K562 (cell line): Measurements from ENCODE around the gene OR6S1. TPM values are rescaled to one million over a fixed set of nuclear protein-coding genes. Genes with fewer than 3 reads are reported as not detected.

Experiments used
- ATAC-seq: fragments of 200-7000 bp; cut with Tn5 transposase; 3 replicates; pipeline ENCODE4 v1.9.1; 2020; ENCODE audit warnings: moderate library complexity
- BruUV-seq: library from RNA; stranded (reverse); fragments of 400-500 nt; replicated peaks from 2 replicates; lab custom pipeline; 2021; lab: Mats Ljungman, UMichigan
- CTCF ChIA-PET: fragments of 300-600 bp; formaldehyde crosslinking; extraction: SDS; loops from one replicate; lab custom pipeline; 2021; ENCODE audit warnings: low intra/inter-chr PET ratio; lab: Yijun Ruan, JAX
- POLR2A ChIA-PET: fragments of 300-600, 350-650 bp; sonication (Branson Sonifier 250); formaldehyde crosslinking; extraction: SDS; loops from one replicate; lab custom pipeline; 2021; ENCODE audit warnings: antibody characterized with exemption, inconsistent platforms; lab: Yijun Ruan, JAX
- DNase-seq, 4 experiments: peaks; one replicate each; pipeline versions ENCODE4 v3.0.0 to v3.0.0-alpha.2; 2011 to 2018; ENCODE audit warnings: low spot score in 3 of 4, mixed read lengths in 3 of 4; ENCODE audit errors: extremely low read depth in 1 of 4
- FAIRE-seq: peaks from 2 replicates; lab custom pipeline; 2011; peaks lifted over from hg19 to GRCh38; lab: Jason Lieb, UNC
- H2AFZ ChIP-seq: 2 replicates; pipeline ENCODE4 v1.6.0; 2011; ENCODE audit warnings: low read depth, low read length, control low read depth, inconsistent platforms
- H3K27ac ChIP-seq: fragments of 200-600 bp; 3 replicates; pipeline ENCODE4 v1.8.0; 2011; ENCODE audit warnings: low read depth, mild to moderate bottlenecking, control low read depth, inconsistent platforms, low read length, moderate library complexity, mixed read lengths; ENCODE audit errors: extremely low read depth
- H3K27me3 ChIP-seq, 2 experiments: fragments of 300-600 bp in 1 of 2; 2 replicates in 1 of 2; 3 replicates in 1 of 2; pipeline versions ENCODE4 v1.6.0 to v1.8.0; 2011; ENCODE audit warnings: inconsistent platforms in 2 of 2, low read length in 2 of 2, mild to moderate bottlenecking in 1 of 2, mixed read lengths in 1 of 2, moderate library complexity in 1 of 2; ENCODE audit not compliant: control insufficient read depth in 2 of 2, insufficient read depth in 2 of 2
- H3K36me3 ChIP-seq: fragments of 300-600 bp; 3 replicates; pipeline ENCODE4 v1.8.0; 2011; ENCODE audit warnings: mild to moderate bottlenecking, low read length, inconsistent platforms; ENCODE audit not compliant: control insufficient read depth, insufficient read depth
- H3K4me1 ChIP-seq, 2 experiments: fragments of 200-600 bp in 1 of 2; replicated peaks in 1 of 2; 2 replicates in 1 of 2; 3 replicates in 1 of 2; pipeline versions ENCODE4 v1.5.1 to v1.8.0; 2011; ENCODE audit warnings: inconsistent platforms in 2 of 2, low read length in 2 of 2, mild to moderate bottlenecking in 1 of 2, mixed read lengths in 1 of 2, moderate library complexity in 1 of 2; ENCODE audit not compliant: control insufficient read depth in 2 of 2, insufficient read depth in 2 of 2
- H3K4me2 ChIP-seq: 2 replicates; pipeline ENCODE4 v1.6.1; 2011; ENCODE audit warnings: low read length, control low read depth, inconsistent platforms, mixed read lengths; ENCODE audit not compliant: insufficient read depth
- H3K4me3 ChIP-seq: fragments of 200-600 bp; sonication (generic), shearing (Covaris generic); 2 replicates; pipeline ENCODE4 v1.5.1; 2016; ENCODE audit warnings: control low read depth, inconsistent platforms
- H3K79me2 ChIP-seq: fragments of 200-600 bp; 3 replicates; pipeline ENCODE4 v1.8.0; 2011; ENCODE audit warnings: low read length, inconsistent platforms; ENCODE audit not compliant: control insufficient read depth, insufficient read depth
- H3K9ac ChIP-seq, 2 experiments: 2 replicates each; pipeline versions ENCODE4 v1.6.0 to v1.6.1; 2011; ENCODE audit warnings: low read depth in 2 of 2, low read length in 2 of 2, control low read depth in 1 of 2, inconsistent platforms in 1 of 2, mild to moderate bottlenecking in 1 of 2, mixed read lengths in 1 of 2; ENCODE audit not compliant: insufficient read depth in 1 of 2
- H3K9me1 ChIP-seq: one replicate; pipeline ENCODE4 v1.6.0; 2011; ENCODE audit warnings: inconsistent platforms, mild to moderate bottlenecking, low read length, moderate library complexity; ENCODE audit not compliant: control insufficient read depth, insufficient read depth
- H3K9me3 ChIP-seq: replicated peaks from 2 replicates; pipeline ENCODE4 v1.5.1; 2011; ENCODE audit warnings: low read depth, low read length, inconsistent platforms; ENCODE audit not compliant: control insufficient read depth, insufficient read depth
- H4K20me1 ChIP-seq: replicated peaks from 2 replicates; pipeline ENCODE4 v1.6.1; 2011; ENCODE audit warnings: low read length, inconsistent platforms, mixed read lengths; ENCODE audit not compliant: control insufficient read depth, insufficient read depth
- HNRNPH1 ChIP-seq: fragments of 200-400 bp; formaldehyde crosslinking; optimal IDR thresholded peaks from 2 replicates; pipeline ENCODE3; 2017; ENCODE audit warnings: low read depth, mild to moderate bottlenecking, low read length, moderate library complexity
- POLR2H ChIP-seq: IDR thresholded peaks from 2 replicates; pipeline ENCODE4 v1.6.1; 2016; ENCODE audit warnings: missing genetic modification characterization, low read depth, mild to moderate bottlenecking, control low read depth, missing compliant biosample characterization, moderate library complexity
- POLR3A ChIP-seq: IDR thresholded peaks from 2 replicates; pipeline ENCODE4 v1.6.1; 2011; ENCODE audit warnings: borderline replicate concordance, mild to moderate bottlenecking, moderate library complexity; ENCODE audit not compliant: insufficient read length, insufficient read depth; ENCODE audit errors: extremely low read depth
- TBP ChIP-seq: optimal IDR thresholded peaks from 2 replicates; pipeline ENCODE3; 2011; ENCODE audit warnings: low read depth, low read length, improper control_type of control experiment
- ZNF696 ChIP-seq: fragments of 250-450 bp; sonication (Bioruptor Pico); conservative IDR thresholded peaks from 2 replicates; pipeline ENCODE4 v1.4.0; 2020; ENCODE audit warnings: mild to moderate bottlenecking, moderate library complexity
- WGBS: fragments of 100-300 bp; shearing (Covaris generic); methylation state at CpG from one replicate; pipeline ENCODE4 v1.1.6; 2016; ENCODE audit warnings: low coverage, mixed read lengths; ENCODE audit not compliant: insufficient coverage; ENCODE audit errors: missing lambda C conversion rate; 5-methylcytosine and 5-hydroxymethylcytosine counted together
- in situ Hi-C: fragments of 300-500 bp; cut with MboI; formaldehyde crosslinking; loops from 4 replicates; pipeline ENCODE4 v1.15.0; 2018; ENCODE audit warnings: inconsistent platforms, mixed read lengths
- intact Hi-C: fragments of 100-400 bp; cut with micrococcal nuclease; formaldehyde crosslinking; loops from 2 replicates; pipeline ENCODE4 v1.14.2; 2022
- polyA plus RNA-seq, 8 experiments: library from polyadenylated mRNA; depleted of rRNA in 4 of 8; stranded (reverse) in 5 of 8; unstranded in 3 of 8; fragments of >200 nt; fragmentation: Nextera tagmentation in 2 of 8; fragmentation: Illumina TruSeq in 1 of 8; extraction: Ambion mirVana in 2 of 8; extraction: Trizol in 1 of 8; gene quantifications; 2 replicates each; pipeline versions ENCODE4 v1.2.1 to v1.2.3, GENCODE V29; 2011 to 2014; ENCODE audit warnings: inconsistent platforms in 1 of 8, missing spikeins in 1 of 8
- total RNA-seq, 7 experiments: library from RNA; depleted of rRNA in 6 of 7; stranded (reverse); fragments of >200 nt in 6 of 7; fragmentation: Illumina TruSeq in 2 of 7; extraction: Trizol in 2 of 7; gene quantifications; 2 replicates each; pipeline versions ENCODE4 v1.2.1 to v1.2.3, GENCODE V29; 2011 to 2021; ENCODE audit warnings: low replicate concordance in 1 of 7
- TF ChIP-seq, protein P1 (sequence below): sonication (generic); formaldehyde crosslinking; IDR thresholded peaks from 2 replicates; pipeline ENCODE4 v1.8.0; 2023; ENCODE audit warnings: mild to moderate bottlenecking, missing genetic modification reagents
- TF ChIP-seq, protein P2 (sequence below): IDR thresholded peaks from 3 replicates; pipeline ENCODE4 v1.6.1; 2011; ENCODE audit warnings: borderline replicate concordance, mild to moderate bottlenecking, moderate library complexity; ENCODE audit not compliant: insufficient read length; ENCODE audit errors: extremely low read depth

OR6S1 gene
- total and polyA plus RNA-seq, 9 of the 15 experiments (the other 6 are each of a cell fraction or from before 2014, with no cell fraction given) = not detected

DNA sequence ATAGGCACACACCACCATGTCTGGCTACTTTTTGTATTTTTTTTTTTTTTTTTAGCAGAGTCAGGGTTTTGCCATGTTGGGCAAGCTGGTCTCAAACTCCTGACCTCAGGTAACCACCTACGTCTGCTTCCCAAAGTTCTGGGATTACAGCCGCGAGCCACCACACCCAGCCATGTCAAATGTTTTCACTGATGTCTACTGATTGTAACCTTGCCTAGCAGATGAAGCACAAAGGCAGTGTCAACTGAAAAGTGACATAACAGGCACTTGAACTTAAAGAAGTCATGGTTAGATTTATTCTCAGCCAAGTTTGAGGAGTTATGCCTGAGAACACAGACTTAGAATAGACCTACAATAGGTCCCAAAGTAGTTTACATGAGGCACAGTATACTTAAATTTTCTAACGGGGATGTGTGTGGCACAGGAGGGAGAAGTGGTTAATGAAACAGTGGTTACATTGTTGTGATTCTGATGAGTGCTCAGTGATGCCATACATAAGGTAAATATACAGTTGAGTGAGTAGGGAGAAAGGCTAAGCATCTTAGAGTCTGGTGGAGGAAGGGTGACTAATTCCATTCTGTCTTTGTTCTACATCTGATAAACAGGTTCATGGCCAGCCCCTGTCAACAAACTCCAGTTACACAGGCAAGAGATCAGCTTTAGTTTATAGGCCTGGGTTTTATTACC is 30.2 kb upstream of the OR6S1 start (continued):
- TF ChIP-seq, protein P1, sequence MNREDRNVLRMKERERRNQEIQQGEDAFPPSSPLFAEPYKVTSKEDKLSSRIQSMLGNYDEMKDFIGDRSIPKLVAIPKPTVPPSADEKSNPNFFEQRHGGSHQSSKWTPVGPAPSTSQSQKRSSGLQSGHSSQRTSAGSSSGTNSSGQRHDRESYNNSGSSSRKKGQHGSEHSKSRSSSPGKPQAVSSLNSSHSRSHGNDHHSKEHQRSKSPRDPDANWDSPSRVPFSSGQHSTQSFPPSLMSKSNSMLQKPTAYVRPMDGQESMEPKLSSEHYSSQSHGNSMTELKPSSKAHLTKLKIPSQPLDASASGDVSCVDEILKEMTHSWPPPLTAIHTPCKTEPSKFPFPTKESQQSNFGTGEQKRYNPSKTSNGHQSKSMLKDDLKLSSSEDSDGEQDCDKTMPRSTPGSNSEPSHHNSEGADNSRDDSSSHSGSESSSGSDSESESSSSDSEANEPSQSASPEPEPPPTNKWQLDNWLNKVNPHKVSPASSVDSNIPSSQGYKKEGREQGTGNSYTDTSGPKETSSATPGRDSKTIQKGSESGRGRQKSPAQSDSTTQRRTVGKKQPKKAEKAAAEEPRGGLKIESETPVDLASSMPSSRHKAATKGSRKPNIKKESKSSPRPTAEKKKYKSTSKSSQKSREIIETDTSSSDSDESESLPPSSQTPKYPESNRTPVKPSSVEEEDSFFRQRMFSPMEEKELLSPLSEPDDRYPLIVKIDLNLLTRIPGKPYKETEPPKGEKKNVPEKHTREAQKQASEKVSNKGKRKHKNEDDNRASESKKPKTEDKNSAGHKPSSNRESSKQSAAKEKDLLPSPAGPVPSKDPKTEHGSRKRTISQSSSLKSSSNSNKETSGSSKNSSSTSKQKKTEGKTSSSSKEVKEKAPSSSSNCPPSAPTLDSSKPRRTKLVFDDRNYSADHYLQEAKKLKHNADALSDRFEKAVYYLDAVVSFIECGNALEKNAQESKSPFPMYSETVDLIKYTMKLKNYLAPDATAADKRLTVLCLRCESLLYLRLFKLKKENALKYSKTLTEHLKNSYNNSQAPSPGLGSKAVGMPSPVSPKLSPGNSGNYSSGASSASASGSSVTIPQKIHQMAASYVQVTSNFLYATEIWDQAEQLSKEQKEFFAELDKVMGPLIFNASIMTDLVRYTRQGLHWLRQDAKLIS (CRISPR knock-in tag) = no peak
- TF ChIP-seq HNRNPH1 = no peak

DNA sequence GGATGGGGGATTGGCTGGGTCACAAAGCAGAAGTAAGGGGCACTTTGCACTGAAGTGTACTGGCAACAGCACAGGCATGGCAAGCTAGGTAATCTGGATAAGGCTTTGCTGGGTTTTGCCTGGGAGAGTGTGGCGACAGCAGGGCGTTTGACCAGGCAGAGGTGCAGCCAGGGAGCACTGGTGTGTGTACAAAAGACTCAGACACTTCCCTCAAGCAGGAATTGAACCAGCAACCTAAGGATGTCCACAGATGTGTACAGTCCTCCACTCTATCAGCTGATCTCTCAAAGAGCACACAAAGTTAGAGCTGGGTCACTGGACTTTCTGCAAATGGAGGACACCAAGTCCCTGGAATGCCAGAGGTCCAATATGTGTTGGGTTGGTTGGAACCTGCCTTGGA is 27.5 kb upstream of the OR6S1 start:
- Histone ChIP-seq H3K27ac (no peak overlapping the region), H2AFZ (no peak overlapping the region), H3K36me3 (no peaks in the 10 kb centered on the region), H3K9me1 (no peaks in the 10 kb centered on the region), H3K4me3 (no peak overlapping the region), H3K4me1 (peaks cover 5 to 11% of the 10 kb centered on the region in 2 experiments; a peak in 3 of 5 replicates), H3K27me3 (no peaks in the 10 kb centered on the region), H3K4me2 (no peak overlapping the region; the same call in 1 of the 2 replicates), H3K9ac (no peak overlapping the region), H3K9me3 (no peaks in the 10 kb centered on the region), H4K20me1 (no peaks in the 10 kb centered on the region), H3K79me2 (no peaks in the 10 kb centered on the region)
- ATAC-seq = peak; percentile 31; the same call in 1 of the 3 replicates
- peak in 1 of 4 experiments; percentile 19 for DNase-seq
- peak; percentile 86 for TF ChIP-seq POLR2H (tag)
- peak; percentile 96 for TF ChIP-seq TBP
- TF ChIP-seq, protein P2, sequence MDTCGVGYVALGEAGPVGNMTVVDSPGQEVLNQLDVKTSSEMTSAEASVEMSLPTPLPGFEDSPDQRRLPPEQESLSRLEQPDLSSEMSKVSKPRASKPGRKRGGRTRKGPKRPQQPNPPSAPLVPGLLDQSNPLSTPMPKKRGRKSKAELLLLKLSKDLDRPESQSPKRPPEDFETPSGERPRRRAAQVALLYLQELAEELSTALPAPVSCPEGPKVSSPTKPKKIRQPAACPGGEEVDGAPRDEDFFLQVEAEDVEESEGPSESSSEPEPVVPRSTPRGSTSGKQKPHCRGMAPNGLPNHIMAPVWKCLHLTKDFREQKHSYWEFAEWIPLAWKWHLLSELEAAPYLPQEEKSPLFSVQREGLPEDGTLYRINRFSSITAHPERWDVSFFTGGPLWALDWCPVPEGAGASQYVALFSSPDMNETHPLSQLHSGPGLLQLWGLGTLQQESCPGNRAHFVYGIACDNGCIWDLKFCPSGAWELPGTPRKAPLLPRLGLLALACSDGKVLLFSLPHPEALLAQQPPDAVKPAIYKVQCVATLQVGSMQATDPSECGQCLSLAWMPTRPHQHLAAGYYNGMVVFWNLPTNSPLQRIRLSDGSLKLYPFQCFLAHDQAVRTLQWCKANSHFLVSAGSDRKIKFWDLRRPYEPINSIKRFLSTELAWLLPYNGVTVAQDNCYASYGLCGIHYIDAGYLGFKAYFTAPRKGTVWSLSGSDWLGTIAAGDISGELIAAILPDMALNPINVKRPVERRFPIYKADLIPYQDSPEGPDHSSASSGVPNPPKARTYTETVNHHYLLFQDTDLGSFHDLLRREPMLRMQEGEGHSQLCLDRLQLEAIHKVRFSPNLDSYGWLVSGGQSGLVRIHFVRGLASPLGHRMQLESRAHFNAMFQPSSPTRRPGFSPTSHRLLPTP = peak; percentile 11
- no peak for TF ChIP-seq ZNF696 (CRISPR knock-in tag)
- TF ChIP-seq POLR3A = peak; percentile 74
- 0% methylated on average over 2 of the region's 2 CpGs for WGBS
- BruUV-seq = no TSS peak
- in situ Hi-C loops (no loop called here), intact Hi-C loops (no loop called here)
- POLR2A ChIA-PET = no interaction called here
- CTCF ChIA-PET = no interaction called here
- FAIRE-seq = no peak
